Stimulated activated CD8-positive, alpha-beta memory T cell treated with anti-CD3 and anti-CD28 coated beads, Interleukin-12 subunit alpha, Interleukin-12 subunit beta, amount 100 ng/mL, for 1 hour (primary cell): ENCODE data around the gene POU2AF3.

Experiments used
- DNase-seq: peaks from one replicate; pipeline ENCODE4 v3.0.0-alpha.2; 2020; ENCODE audit warnings: low read depth

POU2AF3 gene

GRCh38 chr11:111327908-111328624 is 29.7 kb downstream of the POU2AF3 start:
- DNase-seq, result no peak

GRCh38 chr11:111329306-111330204 is 31.2 kb downstream of the POU2AF3 start:
- DNase-seq, result no peak

DNA sequence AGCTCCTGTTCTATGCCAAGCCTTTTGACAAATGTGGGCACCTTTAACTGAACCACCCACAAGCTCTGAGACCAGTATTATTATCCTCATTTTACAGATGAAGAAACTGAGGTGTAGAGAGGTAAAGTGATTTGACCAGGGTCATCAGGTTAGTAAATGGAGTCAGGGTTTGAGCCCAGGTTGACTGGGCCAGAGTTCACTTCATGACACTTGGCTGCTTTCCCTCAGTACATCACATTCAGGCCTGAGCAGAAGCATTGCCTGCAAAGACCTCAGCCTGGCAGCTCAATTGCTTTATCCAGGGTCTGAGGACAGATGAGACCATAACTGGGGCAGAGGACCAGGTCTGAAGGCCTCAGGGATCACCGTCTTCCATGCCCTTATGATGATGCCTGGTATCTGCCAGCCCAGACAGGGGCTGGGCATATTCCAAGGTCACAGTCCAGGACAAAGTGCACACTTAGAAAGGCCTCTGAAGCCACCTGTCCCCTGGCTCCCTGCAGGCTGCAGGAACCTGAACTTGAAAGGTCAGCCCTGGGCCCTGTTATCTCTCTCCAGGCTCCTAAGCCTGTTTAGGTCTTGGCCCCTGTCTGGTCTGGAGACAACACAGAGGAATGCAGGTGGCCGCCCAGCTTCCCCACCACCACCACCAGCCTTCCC is 32.0 kb downstream of the POU2AF3 start:
- no peak for DNase-seq

GRCh38 chr11:111331711-111332479 is 33.5 kb downstream of the POU2AF3 start:
- no peak for DNase-seq

DNA sequence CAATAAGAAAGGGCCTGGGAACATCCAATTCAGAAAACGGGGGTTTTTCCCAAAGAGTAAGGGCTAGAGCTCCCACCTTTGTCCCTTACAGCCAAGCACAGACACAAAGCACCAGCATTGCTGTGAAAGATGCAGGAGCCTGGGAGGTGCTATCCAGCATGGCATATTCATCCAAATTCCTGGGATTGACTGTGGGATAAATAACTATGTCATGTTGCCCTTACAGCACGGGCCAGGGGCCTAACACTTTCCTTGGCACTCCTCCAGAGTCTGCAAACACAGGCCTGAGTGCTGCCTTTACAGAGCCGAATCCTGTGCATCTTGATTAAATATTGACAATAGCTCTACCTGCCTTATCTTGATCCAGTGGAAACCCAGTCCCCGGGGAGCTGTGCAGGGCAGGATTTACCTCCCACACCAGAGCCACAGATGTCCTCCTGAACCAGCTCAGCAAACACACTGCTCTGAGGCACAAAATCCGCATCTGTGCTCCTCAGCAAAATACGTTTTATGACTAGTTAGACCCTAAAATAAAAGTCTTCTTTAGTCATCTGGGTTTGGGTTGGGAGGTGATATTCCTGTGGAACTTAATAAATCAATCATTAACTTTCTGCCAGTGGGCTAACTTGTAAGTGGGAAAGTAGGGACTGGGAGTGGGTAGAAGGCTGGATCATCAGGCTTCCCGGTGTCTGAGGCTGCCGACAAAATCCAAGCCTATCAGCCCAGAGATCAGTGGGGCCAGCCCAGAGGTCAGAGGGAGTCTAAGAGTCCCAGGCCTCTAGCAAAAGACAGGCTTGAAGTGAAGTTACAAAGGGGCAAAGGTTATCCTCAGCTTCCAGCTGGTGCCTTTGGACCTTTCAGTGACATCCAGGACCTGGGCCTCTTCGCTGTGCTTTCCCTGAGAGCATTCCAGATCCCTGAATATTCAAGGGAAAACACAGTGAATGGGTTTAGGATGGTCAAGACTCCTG is 36.5 kb downstream of the POU2AF3 start:
- DNase-seq, result no peak

- DNase-seq, result no peak
Observed at GRCh38 chr11:111335549-111335948, 37.2 kb downstream of the POU2AF3 start.

- no peak for DNase-seq
Observed at GRCh38 chr11:111336062-111336461, 37.7 kb downstream of the POU2AF3 start.

GRCh38 chr11:111336582-111337256 is 38.4 kb downstream of the POU2AF3 start:
- DNase-seq, result no peak

- no peak for DNase-seq
Observed at GRCh38 chr11:111339758-111340388, 41.5 kb downstream of the POU2AF3 start.

DNA sequence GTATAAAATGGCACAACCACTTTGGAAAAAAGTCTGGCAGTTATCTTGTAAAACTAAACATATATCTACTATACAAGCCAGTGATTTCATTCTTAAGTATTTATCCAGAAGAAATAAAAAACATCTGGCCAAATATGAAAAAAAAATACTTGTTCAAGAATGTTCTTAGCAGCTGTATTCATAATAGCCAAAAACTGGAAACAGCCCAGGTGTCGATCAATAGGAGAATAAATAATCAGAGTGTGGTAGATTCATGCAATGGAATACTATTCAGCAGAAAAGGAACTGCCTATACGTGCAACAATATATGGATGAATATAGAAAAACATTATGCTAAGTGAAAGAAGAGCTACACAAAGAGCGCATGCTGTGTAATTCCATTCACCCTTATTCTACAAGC is 44.0 kb downstream of the POU2AF3 start:
- DNase-seq, result no peak

DNA sequence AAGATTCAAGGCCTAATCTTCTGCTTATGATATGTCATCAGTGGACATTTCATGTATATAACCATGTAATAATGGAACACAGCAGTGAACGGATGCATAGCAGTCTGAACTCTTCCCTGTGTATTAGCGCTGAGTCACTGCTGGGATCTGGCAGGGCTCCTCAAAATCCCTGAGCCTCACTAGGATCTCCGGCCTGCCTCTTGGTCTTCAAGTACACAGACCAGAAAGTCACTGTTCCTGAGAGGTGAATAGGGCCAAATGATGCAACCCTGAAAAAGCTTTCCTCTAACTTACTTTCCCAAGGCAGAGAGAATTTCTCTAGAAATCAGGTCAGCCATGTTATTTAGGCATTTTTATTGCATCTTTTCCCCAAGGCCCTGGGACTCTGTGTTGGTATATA is 45.7 kb downstream of the POU2AF3 start:
- DNase-seq, result no peak

GRCh38 chr11:111347002-111347722 is 48.8 kb downstream of the POU2AF3 start:
- DNase-seq, result no peak

GRCh38 chr11:111347723-111348115 is 49.4 kb downstream of the POU2AF3 start:
- DNase-seq, result no peak

GRCh38 chr11:111348147-111348546 is 49.8 kb downstream of the POU2AF3 start:
- DNase-seq, result no peak

DNA sequence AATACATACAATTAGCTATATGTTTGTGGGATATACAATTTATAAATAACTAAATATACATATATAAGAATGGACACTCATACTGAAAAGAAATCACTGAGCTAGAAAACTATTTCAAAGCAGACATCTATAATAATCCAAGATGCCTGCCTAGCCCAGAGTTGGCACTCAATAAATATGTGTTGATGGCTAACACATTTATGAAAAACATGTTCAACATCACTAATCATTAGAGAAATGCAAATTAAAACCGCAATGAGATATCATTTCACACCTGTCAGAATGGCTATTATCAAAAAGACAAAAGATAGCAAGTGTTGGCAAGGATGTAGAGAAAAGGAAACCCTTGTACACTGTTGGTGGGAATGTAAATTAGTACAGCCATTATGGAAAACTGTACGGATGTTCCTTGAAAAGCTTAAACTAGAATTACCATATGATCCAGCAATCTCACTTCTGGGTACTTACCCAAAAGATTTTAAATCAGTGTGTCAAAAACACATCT is 50.9 kb downstream of the POU2AF3 start:
- DNase-seq, result no peak

DNA sequence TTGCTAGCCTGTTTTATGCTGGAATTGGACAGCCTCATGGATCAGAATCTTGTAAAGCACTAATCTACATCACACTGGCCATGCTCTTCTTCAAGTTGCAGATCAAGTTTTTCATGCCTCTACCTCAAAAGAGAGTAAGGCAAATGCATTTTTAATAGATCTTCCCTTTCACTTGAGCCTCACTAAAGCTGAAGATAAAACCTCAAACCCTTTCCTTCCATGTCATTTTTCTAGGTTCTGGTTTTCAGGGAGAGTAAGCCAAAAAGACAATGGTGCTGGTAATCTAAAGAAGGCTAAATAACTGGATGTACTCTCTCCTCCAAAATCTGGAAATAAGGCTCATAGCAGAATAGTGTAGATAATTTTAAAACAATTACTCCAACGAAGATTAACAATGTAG is 52.5 kb downstream of the POU2AF3 start:
- DNase-seq, result no peak

DNA sequence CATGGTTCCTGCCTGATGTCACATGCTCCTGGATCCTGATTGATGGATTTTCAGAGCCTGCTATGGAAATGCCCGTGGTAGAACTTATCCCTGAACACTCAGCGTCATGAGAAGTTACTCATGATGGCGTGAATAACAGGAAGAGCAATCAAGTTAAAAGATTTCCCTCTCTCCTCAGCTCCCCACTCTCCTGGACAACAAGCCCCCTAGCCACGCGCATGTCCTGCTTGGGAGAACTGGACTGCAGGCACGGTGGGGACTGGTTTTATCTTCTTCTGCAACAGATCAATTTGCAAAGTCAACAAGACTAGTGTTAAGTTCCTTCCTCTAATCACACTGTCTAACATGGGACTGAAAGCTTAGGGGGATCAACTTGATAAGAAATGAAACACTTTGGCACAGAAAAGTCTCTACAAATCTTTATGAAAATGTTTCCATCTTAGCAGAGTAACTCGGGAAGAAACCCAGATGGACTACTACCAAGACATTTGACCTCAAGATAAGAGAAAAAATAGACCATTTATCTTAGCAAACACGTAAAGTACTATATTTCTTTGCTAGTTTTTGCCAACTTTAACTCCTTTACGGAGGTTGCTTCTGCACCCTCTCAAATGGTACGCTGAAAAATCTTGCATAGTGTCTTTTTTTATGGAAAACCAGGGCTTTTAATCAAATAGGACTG is 53.2 kb downstream of the POU2AF3 start:
- no peak for DNase-seq

DNA sequence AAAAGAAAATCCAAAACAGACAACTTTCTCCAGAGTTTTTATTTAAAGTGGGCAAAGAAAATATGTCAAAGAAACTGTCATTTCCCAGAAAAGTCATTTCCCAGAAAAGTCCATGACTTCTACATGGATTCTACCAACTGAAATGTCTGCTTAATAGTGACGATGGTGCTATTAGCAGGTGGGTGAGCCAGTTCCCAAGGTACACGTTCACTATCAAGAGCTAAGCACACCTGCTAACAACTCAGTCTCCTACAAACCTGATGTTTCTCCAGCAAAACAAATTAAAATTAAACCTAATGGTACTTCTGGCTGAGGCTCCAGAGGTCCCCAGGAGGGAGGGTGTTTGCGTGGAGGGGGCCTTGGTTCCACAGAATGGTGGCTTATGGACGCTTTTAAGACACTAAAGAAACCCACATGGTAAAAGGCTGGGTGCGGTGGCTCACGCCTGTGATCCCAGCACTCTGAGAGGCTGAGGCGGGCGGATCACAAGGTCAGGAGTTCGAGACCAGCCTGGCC is 53.9 kb downstream of the POU2AF3 start:
- DNase-seq, result no peak
